ENCODE measurements around the gene B3GNT3.

The B3GNT3 gene

DNA sequence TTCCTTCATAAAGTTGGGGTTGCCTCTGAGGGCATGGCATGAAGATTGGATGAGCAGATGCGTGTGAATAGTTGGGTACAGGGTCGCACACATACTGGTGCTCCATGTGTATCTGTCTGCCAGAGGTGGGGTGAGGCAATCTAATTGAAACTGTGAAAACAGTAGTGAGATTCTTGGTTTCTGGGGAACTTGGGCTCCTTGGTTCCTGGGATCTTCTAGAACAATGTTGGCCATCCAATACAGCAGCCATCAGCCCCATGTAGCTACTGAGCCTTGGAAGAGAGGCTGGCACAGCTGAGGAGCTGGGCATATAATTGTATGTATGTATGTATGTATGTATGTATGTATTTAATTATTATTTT lies 43.0 kb upstream of the B3GNT3 start:
- no peak overlapping the region for H3K4me3 ChIP-seq (ENCODE audit: control insufficient read depth, low read depth, low read length)
- TF ChIP-seq, protein P1, sequence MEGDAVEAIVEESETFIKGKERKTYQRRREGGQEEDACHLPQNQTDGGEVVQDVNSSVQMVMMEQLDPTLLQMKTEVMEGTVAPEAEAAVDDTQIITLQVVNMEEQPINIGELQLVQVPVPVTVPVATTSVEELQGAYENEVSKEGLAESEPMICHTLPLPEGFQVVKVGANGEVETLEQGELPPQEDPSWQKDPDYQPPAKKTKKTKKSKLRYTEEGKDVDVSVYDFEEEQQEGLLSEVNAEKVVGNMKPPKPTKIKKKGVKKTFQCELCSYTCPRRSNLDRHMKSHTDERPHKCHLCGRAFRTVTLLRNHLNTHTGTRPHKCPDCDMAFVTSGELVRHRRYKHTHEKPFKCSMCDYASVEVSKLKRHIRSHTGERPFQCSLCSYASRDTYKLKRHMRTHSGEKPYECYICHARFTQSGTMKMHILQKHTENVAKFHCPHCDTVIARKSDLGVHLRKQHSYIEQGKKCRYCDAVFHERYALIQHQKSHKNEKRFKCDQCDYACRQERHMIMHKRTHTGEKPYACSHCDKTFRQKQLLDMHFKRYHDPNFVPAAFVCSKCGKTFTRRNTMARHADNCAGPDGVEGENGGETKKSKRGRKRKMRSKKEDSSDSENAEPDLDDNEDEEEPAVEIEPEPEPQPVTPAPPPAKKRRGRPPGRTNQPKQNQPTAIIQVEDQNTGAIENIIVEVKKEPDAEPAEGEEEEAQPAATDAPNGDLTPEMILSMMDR (IDR thresholded peaks at IDR 0.05; ENCODE audit: control insufficient read depth, insufficient read depth, low read depth, low read length, missing control alignments), result no peak
- no peak for DNase-seq (ENCODE audit: low read depth)

DNA sequence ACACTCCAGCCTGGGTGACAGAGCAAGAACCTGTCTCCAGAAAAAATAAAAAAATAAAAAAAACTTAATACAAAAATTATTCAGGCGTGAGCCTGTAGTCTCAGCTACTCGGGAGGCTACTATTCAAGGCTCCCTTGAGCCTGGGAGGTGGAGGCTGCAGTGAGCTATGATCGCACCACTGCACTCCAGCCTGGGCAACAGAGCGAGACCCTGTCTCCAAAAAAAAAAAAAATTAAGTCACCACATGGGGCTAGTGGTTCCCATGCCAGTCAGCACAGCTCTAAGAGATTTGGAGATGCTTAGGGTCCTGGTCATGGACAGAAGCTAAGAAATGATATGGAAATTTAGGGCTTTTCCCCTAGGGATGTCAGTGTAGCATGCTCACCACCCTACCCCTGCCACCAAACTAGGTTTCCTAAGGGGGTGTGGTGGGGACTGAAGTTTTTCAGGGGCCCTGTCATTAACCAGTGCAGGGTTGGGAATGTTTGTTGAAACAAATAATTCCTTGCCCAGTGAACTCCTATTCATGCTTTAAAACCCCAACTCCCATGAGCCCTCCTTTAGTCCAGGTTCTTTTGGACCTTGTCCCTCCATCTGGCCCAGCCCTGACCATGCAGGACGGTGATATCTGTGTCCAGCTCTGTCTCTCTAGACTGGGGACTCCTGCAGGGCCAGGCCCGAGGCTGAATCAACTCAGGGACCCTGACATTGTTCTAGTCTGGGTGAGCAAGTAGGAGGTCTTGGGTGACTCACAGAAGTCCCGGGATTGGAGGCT lies 41.9 kb upstream of the B3GNT3 start:
- DNase-seq (ENCODE audit: low read depth), result no peak
- TF ChIP-seq, protein P1 (IDR thresholded peaks at IDR 0.05; ENCODE audit: control insufficient read depth, insufficient read depth, low read depth, low read length, missing control alignments), result no peak
- H3K4me3 ChIP-seq (ENCODE audit: control insufficient read depth, low read depth, low read length), result no peak overlapping the region

DNA sequence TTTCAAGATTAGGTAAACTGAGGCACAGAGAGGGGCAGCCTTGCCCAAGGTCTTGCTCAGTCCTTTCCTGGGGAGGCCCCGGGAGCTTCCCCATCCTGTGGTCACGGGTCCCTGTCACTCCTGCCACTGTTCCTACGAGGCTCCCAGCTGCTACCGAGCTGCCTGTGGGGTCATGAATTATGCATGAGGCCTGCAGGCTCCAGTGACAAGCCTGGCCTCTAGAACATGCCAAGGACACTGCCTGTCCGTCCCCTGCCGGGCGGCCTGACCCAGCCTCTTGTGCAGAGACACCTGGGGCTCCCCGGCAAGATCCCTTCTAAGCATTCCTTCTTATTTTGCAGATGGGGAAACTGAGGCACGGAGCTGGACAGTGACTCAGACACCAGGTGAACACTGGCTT lies 41.0 kb upstream of the B3GNT3 start:
- H3K4me3 ChIP-seq (ENCODE audit: control insufficient read depth, low read depth, low read length), result no peak overlapping the region
- TF ChIP-seq, protein P1 (IDR thresholded peaks at IDR 0.05; ENCODE audit: control insufficient read depth, insufficient read depth, low read depth, low read length, missing control alignments), result no peak
- DNase-seq (ENCODE audit: low read depth), result no peak

DNA sequence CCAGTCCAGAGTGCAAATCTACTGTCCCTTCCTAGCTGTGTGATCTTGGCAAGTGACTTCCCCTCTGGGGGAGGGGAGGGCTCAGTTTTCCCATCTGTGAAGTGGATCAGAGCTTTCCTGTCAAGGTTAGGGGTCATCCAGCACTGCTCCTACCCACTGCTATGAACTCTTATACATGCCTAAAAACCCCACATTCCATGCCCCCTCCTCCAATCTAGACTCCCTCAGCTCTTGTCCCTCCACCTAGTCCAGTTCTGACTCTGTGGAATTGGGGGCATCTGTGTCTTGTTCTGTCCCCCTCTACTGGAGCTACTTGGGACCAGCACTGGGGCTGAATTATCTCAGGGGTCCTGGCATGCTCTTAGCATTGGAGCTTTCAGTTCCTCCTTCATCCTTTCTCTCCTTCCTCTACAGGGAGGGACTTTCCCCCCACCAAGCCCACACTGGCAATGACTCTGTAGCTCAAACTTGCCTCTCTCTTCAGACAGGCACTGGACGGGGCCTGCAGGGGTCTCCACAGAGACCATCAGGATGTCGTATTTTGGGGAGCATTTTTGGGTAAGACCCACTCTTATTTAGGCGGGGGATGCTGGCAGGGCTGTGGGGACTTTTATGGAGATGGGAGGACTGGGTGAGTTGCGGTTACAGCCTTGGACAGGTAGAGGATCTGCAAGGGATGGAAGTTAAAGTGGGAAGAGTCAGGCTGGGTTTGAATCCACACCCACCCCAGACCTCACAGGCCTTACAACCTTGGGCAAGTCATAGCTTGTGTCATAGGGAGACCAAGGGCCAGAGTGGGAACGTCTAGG lies 40.1 kb upstream of the B3GNT3 start:
- no peak for DNase-seq (ENCODE audit: low read depth)
- H3K4me3 ChIP-seq (ENCODE audit: control insufficient read depth, low read depth, low read length), result no peak overlapping the region
- TF ChIP-seq, protein P1 (IDR thresholded peaks at IDR 0.05; ENCODE audit: control insufficient read depth, insufficient read depth, low read depth, low read length, missing control alignments), result no peak

DNA sequence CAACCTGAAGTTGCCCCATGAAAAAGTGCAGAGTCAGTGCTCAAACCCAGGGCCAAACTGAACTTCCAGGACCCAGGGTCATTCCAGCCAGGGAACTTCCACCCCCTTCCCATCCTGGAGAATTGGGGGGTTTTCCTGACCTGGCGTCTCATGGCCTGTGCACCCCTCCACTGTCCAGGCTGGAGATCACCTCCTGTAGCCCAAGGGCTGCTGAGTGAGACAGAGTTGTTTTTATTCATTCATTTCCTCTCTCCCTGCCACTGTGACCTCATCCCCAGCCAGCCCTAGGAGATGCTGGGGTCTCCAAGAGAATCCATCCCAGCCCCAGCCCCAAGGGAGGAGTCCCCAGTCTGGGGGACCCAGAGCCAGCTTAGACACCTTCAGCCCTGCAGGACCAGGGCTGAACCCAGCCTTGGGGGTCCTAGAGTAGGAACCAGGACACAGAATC lies 39.5 kb upstream of the B3GNT3 start:
- TF ChIP-seq, protein P1 (IDR thresholded peaks at IDR 0.05; ENCODE audit: control insufficient read depth, insufficient read depth, low read depth, low read length, missing control alignments), result no peak
- DNase-seq (ENCODE audit: low read depth), result no peak
- no peak overlapping the region for H3K4me3 ChIP-seq (ENCODE audit: control insufficient read depth, low read depth, low read length)

DNA sequence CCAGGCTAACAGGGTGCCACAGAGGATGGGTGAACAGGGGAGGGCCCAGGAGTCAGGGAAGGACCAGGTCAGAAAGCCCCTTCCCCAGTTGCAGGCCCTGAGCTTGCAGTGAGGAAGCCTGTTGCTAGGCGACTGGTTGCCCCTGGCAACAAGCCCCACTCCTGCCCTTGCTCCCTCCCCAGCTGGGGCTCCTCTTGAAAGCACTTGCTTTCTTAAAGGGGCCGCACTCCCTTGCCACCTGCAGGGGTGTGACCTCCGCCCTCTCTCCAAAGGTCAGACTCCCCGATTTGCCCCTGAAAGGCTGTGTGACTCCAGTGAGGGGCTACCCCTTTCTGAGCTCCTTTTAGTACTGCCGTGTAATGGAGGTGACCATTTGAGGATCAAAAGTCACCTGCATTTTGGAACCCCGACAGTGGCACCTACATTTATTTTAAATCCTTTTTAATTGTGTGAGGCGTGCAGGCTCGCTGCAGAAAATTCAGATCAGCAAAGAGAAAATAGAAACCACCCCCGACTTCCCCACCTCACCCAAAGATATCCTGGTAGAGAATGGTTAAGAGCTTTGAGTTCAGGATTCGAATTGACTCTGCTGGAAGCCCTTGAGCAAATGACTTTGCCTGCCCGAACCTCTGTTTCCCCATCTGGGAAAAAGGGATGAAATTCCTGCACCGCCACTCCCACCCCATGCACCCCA lies 38.8 kb upstream of the B3GNT3 start:
- no peak overlapping the region for H3K4me3 ChIP-seq (ENCODE audit: control insufficient read depth, low read depth, low read length)
- no peak for DNase-seq (ENCODE audit: low read depth)
- TF ChIP-seq, protein P1 (IDR thresholded peaks at IDR 0.05; ENCODE audit: control insufficient read depth, insufficient read depth, low read depth, low read length, missing control alignments), result no peak

All from AG09309 (cell line).